Parathyroid adenoma (tissue), 2 donors: ENCODE results near the gene NYAP2.

Experiments used
- H2AFZ ChIP-seq: fragments of 300-600 bp; sonication (generic); one replicate; pipeline ENCODE4 v1.7.0; 2017; ENCODE audit warnings: antibody characterized with exemption, mild to moderate bottlenecking
- H3K27ac ChIP-seq: fragments of 300-600 bp; sonication (generic); one replicate; pipeline ENCODE4 v1.7.0; 2017
- H3K27me3 ChIP-seq: fragments of 300-600 bp; sonication (generic); one replicate; pipeline ENCODE4 v1.7.0; 2017; ENCODE audit warnings: low read length; ENCODE audit not compliant: control insufficient read depth, insufficient read depth
- H3K36me3 ChIP-seq: fragments of 300-600 bp; sonication (generic); one replicate; pipeline ENCODE4 v1.7.0; 2017; ENCODE audit warnings: low read length; ENCODE audit not compliant: control insufficient read depth, insufficient read depth
- H3K4me1 ChIP-seq: fragments of 300-600 bp; sonication (generic); one replicate; pipeline ENCODE4 v1.7.0; 2017; ENCODE audit warnings: control low read depth
- H3K4me2 ChIP-seq: fragments of 300-600 bp; sonication (generic); one replicate; pipeline ENCODE4 v1.7.0; 2017; ENCODE audit warnings: low read length
- H3K4me3 ChIP-seq: fragments of 300-600 bp; sonication (generic); one replicate; pipeline ENCODE4 v1.7.0; 2017; ENCODE audit warnings: low read depth, low read length
- H3K79me2 ChIP-seq: fragments of 300-600 bp; sonication (generic); one replicate; pipeline ENCODE4 v1.7.0; 2017; ENCODE audit warnings: control low read depth
- H3K9ac ChIP-seq: fragments of 300-600 bp; sonication (generic); one replicate; pipeline ENCODE4 v1.7.0; 2017; ENCODE audit warnings: mild to moderate bottlenecking
- H3K9me3 ChIP-seq: fragments of 300-600 bp; sonication (generic); one replicate; pipeline ENCODE4 v1.7.0; 2017; ENCODE audit warnings: low read length; ENCODE audit not compliant: control insufficient read depth
- TF ChIP-seq, protein P1 (sequence below): fragments of 300-600 bp; sonication (generic); IDR thresholded peaks from one replicate; pipeline ENCODE4 v1.7.0; 2017; ENCODE audit warnings: antibody characterized with exemption, mild to moderate bottlenecking
- donor health status: primary hyperparathyroidism.

Gene NYAP2

DNA sequence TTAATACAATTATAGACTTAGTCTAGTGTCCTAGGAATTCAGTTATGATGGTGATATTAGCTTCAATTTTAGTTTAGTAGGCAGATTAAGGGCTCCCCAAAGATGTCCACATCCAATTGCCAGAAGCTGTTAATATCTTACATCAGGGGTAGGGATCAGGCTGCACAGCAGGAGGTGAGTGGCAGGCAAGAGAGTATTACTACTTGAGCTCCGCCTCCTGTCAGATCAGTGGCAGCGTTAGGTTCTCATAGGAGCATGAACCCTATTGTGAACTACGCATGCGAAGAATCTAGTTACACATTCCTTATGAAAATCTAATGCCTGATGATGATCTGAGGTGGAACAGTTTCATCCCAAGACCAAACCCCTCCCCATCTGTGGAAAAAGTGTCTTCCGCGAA lies 54.9 kb downstream of the NYAP2 start:
- Histone ChIP-seq H3K4me2 (no peak overlapping the region), H3K4me3 (no peak overlapping the region), H3K27me3 (no peaks in the 10 kb centered on the region), H3K79me2 (no peaks in the 10 kb centered on the region), H2AFZ (no peak overlapping the region), H3K9ac (no peak overlapping the region), H3K9me3 (no peaks in the 10 kb centered on the region), H3K36me3 (no peaks in the 10 kb centered on the region), H3K27ac (no peak overlapping the region), H3K4me1 (no peaks in the 10 kb centered on the region)
- TF ChIP-seq, protein P1, sequence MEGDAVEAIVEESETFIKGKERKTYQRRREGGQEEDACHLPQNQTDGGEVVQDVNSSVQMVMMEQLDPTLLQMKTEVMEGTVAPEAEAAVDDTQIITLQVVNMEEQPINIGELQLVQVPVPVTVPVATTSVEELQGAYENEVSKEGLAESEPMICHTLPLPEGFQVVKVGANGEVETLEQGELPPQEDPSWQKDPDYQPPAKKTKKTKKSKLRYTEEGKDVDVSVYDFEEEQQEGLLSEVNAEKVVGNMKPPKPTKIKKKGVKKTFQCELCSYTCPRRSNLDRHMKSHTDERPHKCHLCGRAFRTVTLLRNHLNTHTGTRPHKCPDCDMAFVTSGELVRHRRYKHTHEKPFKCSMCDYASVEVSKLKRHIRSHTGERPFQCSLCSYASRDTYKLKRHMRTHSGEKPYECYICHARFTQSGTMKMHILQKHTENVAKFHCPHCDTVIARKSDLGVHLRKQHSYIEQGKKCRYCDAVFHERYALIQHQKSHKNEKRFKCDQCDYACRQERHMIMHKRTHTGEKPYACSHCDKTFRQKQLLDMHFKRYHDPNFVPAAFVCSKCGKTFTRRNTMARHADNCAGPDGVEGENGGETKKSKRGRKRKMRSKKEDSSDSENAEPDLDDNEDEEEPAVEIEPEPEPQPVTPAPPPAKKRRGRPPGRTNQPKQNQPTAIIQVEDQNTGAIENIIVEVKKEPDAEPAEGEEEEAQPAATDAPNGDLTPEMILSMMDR, result no peak

DNA sequence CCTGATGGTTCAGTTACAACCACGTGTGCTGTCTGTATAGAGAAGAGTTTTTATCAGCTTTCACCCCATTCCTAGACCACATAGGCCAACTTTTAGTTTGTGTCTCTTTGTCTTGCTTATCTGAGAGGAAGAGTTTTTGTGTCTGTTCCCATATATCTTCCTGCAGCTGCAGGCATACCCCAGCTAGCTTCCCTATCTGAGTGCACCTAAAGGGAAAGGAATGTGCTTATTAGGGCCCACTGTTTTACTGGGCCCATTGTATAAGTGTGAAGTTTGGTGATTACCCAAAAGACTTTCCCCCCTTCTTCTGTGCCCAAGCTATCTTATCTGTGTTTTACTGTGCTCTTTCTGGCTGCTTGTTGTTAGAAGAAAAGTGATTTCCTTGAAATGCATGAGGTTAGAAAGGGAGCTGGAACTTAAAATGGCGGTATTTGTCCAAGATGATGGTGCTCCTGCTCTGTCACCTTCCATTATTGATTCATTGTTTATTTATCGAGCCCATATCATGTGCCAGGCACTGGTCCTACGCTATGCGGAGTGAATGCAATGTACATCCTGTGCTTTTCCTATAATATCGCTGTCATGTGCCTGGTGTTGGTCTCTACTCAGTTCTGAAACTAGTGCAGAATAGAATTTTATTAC lies 57.2 kb downstream of the NYAP2 start:
- Histone ChIP-seq H3K36me3 (no peaks in the 10 kb centered on the region), H3K27me3 (no peaks in the 10 kb centered on the region), H3K4me2 (no peak overlapping the region), H3K9ac (no peak overlapping the region), H3K4me3 (no peak overlapping the region), H3K27ac (no peak overlapping the region), H3K4me1 (no peaks in the 10 kb centered on the region), H3K9me3 (no peaks in the 10 kb centered on the region), H2AFZ (no peak overlapping the region), H3K79me2 (no peaks in the 10 kb centered on the region)
- TF ChIP-seq, protein P1, result no peak

DNA sequence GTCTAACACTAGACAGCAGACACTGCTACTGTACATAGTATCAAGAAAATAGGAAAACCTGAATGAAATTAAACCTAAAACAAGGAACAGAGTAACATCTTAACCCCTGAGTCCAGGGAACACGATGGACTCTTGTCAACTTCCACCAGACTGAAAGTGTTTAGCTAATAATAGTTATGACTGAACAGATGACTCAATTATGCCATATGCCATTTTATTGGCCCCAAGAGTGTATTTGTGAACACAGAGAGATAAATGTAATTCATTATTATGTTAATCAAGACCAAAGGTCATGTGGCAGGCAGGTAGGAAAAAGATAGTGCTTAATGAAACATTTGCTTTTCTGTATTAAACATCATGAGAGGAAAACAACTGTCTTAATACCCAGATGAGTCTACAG lies 58.0 kb downstream of the NYAP2 start:
- Histone ChIP-seq H3K9me3 (no peaks in the 10 kb centered on the region), H3K27me3 (no peaks in the 10 kb centered on the region)

DNA sequence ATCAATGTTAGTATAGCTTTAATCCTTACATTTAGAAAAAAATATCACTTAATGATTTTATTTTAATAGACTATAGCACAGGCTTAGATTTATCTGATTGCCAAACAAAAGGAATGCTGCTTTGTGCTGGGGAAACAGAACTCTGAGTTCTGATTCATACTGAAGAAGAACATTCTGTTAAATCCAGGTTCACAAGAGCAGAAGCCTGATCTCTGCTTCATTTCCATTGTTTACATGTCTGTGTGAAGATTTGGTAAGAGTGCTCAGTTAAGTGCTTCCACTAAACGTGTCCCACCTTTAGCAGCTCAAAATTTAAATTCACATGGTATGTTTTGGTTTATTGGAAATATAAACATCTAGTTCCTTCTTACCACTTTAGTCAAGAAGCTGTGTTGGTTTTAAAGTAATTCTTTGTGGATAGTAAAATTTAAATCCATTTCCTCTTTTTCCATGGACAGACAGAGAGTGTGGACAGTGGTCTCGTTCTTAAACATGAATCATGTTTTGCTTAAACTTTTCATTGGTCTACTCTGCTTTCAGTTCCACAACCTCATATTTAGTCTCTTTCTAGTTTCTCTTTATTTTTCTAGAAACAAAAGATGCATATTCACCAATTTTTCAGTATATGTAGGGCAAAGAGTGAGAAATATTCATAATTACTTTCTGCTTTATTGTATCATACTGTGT lies 59.1 kb downstream of the NYAP2 start:
- no peak overlapping the region for H2AFZ ChIP-seq
- TF ChIP-seq, protein P1, result no peak
- H3K9me3 ChIP-seq, result no peaks in the 10 kb centered on the region
- no peak overlapping the region for H3K4me3 ChIP-seq
- no peaks in the 10 kb centered on the region for H3K36me3 ChIP-seq
- H3K27ac ChIP-seq, result no peak overlapping the region
- no peaks in the 10 kb centered on the region for H3K79me2 ChIP-seq
- H3K4me2 ChIP-seq, result no peak overlapping the region
- no peaks in the 10 kb centered on the region for H3K27me3 ChIP-seq
- H3K4me1 ChIP-seq, result no peaks in the 10 kb centered on the region
- no peak overlapping the region for H3K9ac ChIP-seq

More for the DNA sequence above, 58.0 kb downstream of the NYAP2 start:
- Histone ChIP-seq H3K9ac (no peak overlapping the region), H3K36me3 (no peaks in the 10 kb centered on the region), H2AFZ (no peak overlapping the region), H3K27ac (no peak overlapping the region), H3K4me2 (no peak overlapping the region), H3K4me3 (no peak overlapping the region), H3K79me2 (no peaks in the 10 kb centered on the region), H3K4me1 (no peaks in the 10 kb centered on the region)
- TF ChIP-seq, protein P1, result no peak

DNA sequence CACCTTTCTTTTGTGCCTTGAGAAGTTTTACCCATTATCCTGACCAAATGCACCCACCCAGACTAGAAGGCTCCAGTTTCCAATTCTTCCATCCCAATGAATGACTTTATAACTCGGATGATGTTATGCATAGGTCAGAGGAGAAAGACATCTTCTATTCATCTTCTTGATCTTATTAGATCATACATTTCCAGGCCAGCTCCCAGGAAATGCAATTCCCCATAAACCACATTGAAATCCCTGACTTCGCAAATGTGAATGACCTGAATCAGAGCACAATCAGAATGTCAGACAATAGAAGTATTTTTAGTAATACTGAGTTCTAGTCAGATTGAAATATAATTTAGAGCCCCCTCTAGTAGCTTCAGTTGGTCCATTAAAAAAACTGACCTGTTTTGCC lies 62.9 kb downstream of the NYAP2 start:
- Histone ChIP-seq H3K27me3 (no peaks in the 10 kb centered on the region), H3K4me1 (no peaks in the 10 kb centered on the region), H3K9ac (no peak overlapping the region), H3K4me3 (no peak overlapping the region), H2AFZ (no peak overlapping the region), H3K79me2 (no peaks in the 10 kb centered on the region), H3K9me3 (no peaks in the 10 kb centered on the region), H3K36me3 (no peaks in the 10 kb centered on the region), H3K27ac (no peak overlapping the region), H3K4me2 (no peak overlapping the region)
- TF ChIP-seq, protein P1, result no peak
